ENCODE results near the gene NPY5R.

NPY5R gene

GRCh38 chr4:163384926-163385325, 41.2 kb downstream of the NPY5R start:
- DNase-seq (ENCODE audit: low spot score) = no peak

- no peak for DNase-seq (ENCODE audit: low spot score)
These were observed 41.8 kb downstream of the NPY5R start for GRCh38 chr4:163385466-163385865.

GRCh38 chr4:163391756-163392155, 48.1 kb downstream of the NPY5R start:
- no peak for DNase-seq (ENCODE audit: low spot score)

GRCh38 chr4:163392328-163392727, 48.6 kb downstream of the NPY5R start:
- no peak for DNase-seq (ENCODE audit: low spot score)

- DNase-seq (ENCODE audit: low spot score) = no peak
These were observed 49.8 kb downstream of the NPY5R start for GRCh38 chr4:163393471-163393870.

- no peak for DNase-seq (ENCODE audit: low spot score)
These were observed 51.4 kb downstream of the NPY5R start for GRCh38 chr4:163395055-163395454.

- no peak for DNase-seq (ENCODE audit: low spot score)
These were observed 52.1 kb downstream of the NPY5R start for GRCh38 chr4:163395758-163396157.

- DNase-seq (ENCODE audit: low spot score) = no peak
These were observed 54.5 kb downstream of the NPY5R start for GRCh38 chr4:163398238-163398637.

- DNase-seq (ENCODE audit: low spot score) = no peak
These were observed 57.2 kb downstream of the NPY5R start for GRCh38 chr4:163400911-163401310.
